Neural progenitor cell (in vitro differentiated cells): ENCODE measurements around the gene ZNF430.

ENCODE experiments used
- EZH2 ChIP-seq: fragments of 200-600 bp; sonication (generic); IDR thresholded peaks from 2 replicates; pipeline ENCODE4 v1.6.1; 2017; ENCODE audit warnings: antibody characterized with exemption, mild to moderate bottlenecking, moderate library complexity
- EZH2phosphoT487 ChIP-seq: fragments of 200-600 bp; sonication (generic); IDR thresholded peaks from 2 replicates; pipeline ENCODE4 v1.6.1; 2017; ENCODE audit warnings: antibody characterized with exemption
- TF ChIP-seq, protein P1 (sequence below): fragments of 200-600 bp; sonication (generic); IDR thresholded peaks from 2 replicates; pipeline ENCODE4 v1.5.1; 2017; ENCODE audit warnings: antibody characterized with exemption, mild to moderate bottlenecking

GRCh38 chr19:21109116-21109515, 88.7 kb downstream of the ZNF430 start:
- TF ChIP-seq, protein P1, sequence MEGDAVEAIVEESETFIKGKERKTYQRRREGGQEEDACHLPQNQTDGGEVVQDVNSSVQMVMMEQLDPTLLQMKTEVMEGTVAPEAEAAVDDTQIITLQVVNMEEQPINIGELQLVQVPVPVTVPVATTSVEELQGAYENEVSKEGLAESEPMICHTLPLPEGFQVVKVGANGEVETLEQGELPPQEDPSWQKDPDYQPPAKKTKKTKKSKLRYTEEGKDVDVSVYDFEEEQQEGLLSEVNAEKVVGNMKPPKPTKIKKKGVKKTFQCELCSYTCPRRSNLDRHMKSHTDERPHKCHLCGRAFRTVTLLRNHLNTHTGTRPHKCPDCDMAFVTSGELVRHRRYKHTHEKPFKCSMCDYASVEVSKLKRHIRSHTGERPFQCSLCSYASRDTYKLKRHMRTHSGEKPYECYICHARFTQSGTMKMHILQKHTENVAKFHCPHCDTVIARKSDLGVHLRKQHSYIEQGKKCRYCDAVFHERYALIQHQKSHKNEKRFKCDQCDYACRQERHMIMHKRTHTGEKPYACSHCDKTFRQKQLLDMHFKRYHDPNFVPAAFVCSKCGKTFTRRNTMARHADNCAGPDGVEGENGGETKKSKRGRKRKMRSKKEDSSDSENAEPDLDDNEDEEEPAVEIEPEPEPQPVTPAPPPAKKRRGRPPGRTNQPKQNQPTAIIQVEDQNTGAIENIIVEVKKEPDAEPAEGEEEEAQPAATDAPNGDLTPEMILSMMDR: no peak
- TF ChIP-seq EZH2phosphoT487 (no peak), EZH2 (no peak)
